GM03348 (cell line): ENCODE results near the gene ADCY6.
"Not testable (repeated sequence)": the region's sequence is repeated elsewhere in the genome, so short reads cannot be mapped to it uniquely, and the experiment has no call there.

Source experiments
- DNase-seq: peaks from one replicate; pipeline ENCODE4 v3.0.0; 2012; ENCODE audit warnings: low spot score

ADCY6 gene

DNA sequence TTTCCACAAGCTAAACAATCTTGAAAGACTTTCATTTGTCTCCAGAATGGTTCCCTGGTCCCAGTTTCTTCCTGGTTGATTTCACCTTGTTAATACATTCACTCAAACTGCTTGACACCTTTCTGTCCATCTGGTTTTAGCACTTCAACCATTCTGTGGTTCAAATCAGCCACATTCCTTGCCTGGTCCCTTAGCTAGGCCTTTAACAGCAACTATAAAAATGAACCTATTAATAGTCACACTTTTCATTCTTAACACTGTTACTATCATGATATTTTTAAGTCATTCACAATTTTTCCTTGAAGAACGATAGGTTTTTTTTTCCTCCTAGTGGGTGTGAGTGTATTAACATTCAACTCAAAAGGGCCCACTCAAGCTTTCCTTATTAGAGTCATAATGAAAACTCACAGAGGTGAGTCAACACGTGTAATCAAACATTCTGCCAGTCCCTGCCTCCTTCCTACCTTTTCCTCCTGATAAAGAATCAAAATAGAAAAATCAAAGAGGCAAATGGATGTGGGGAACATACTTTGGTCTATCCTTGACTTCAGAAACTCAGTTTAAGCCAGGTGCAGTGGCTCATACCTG lies 38.0 kb downstream of the ADCY6 start:
- DNase-seq = no peak

DNA sequence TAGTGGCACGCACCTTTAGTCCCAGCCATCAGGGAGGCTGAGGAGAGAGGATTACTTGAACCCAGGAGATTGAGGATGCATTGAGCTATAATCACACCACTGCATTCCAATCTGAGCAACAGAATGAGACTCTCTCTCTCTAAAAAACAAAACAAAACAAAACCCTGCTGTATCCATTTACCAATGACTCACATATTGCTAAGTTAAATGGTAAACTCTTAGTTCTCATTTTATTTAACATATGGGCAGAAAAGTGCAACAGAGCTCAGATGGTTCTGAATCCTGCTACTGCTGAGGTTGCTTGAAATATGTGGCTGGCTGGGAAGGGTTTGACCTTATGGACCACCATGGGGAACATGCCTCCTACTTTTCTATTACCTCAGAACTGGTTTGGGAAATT lies 38.7 kb downstream of the ADCY6 start:
- no peak for DNase-seq

DNA sequence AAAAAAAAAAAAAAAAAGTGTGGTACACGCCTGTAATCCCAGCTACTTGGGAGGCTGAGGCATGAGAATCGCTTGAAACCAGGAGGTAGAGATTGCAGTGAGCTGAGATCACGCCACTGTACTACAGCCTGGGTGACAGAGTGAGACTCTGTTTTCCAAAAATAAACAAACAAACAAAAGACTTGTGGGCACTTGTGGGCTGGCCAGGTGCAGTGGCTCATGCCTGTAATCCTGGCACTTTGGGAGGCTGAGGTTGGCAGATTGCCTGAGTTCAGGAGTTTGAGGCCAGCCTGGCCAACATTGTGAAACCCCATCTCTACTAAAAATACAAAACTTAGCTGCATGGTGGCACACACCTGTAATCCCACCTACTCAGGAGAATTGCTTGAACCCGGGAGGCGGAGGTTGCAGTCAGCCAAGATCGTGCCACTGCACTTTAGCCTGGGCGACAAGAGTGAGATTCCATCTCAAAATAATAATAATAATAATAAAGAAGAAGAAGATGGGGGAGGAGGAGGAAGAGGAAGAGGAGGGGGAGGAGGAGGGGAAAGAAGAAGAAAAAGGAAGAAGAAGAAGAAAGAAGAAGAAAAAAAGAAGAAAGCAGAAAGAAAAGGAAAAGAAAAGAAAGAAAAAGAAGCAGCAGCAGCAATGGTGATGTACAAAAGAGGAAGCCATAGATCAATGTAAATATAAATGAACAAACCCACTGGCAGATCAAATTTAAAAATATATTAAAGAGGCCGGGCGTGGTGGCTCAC lies 44.5 kb downstream of the ADCY6 start:
- no peak for DNase-seq

DNA sequence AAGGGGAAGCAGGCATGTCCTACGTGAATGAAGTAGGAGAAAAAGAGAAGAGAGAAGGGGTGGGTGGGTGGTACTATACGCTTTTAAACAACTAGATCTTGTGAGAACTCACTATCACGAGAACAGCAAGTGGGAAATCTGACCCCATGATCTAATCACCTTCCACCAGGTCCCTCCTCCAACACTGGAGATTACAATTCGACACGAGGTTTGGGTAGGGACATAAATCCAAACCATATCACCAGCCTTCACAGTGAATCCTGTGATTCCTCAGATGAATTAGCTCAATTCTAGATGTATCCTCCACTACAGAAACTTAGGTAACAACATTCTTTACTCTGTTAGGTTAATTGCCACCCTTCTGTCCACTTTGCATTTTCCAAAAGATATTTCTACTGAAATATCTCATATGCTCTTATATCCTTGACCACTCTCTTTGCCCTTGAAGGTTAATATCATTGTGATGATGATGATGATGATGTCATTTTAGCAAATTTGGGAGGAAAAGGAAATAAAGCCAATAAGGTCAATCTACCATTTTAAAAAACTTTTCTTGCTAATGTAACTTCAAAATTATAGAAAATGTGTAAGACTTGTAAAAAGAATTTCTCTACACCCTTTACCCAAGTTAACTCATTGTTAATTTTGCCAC lies 49.1 kb downstream of the ADCY6 start:
- no peak for DNase-seq

DNA sequence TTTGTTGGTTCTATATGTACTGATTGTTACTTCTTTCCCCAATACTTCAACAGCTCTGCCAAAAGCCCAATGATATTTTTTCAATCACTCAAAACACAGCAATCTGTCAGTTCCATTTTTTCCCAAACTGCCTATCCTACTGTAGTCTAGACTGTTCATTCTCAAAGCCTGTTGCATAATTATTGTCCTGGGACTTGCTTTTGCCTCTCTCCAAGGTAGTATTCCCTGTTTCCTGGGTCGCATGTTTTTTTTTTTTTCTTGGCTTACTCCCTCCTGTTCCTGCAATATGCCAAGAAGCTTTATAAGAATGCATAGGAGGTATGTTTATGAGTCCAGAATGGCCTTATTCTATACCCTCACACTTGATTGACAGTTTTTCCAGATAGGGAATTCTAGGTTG lies 52.4 kb downstream of the ADCY6 start:
- no peak for DNase-seq

DNA sequence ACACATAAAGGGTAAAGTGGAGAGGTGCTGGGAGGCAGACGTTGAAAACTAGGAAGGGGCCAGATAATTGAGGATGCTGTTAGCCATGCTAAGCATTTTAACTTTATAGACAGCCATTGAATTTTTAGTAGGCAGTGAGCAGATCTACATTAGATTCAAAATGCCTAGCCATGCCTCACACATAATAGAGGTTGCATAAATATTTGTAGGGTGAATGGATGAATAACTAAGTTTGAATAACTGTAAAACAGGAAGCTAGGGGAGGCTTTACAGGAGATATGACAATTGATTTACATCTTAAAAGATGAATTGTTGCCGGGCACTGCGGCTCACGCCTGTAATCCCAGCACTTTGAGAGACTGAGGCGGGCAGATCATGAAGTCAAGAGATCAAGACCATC lies 60.1 kb downstream of the ADCY6 start:
- DNase-seq = no peak

DNA sequence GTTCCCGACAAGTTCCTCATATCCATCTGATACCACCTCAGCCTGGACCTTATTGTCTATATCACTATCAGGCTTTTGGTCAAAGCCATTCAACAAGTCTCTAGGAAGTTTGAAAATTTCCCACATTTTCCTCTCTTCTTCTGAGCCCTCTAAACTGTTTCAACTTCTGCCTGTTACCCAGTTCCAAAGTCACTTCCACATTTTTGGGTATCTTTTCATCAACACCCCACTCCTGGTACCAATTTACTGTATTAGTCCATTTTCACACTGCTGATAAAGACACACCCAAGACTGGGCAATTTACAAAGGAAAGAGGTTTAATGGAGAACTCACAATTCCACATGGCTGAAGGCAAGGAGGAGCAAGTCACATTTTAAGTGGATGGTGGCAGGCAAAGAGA lies 68.2 kb downstream of the ADCY6 start:
- not testable (repeated sequence) for DNase-seq

DNA sequence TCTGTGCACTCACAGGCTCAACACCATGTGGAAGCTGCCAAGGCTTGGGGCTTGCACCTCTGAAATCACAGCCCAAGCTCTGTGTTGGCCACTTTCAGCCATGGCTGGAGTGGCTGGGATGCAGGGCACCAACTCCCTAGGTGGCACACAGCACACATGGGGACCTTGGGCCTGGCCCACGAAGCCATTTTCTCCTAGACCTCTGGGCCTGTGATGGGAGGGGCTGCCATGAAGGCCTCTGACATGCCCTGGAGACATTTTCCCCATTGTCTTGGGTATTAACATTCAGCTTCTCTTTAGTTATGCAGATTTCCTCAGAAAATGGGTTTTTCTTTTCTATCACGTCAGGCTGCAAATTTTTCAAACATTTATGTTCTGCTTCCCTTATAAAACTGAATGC lies 68.7 kb downstream of the ADCY6 start:
- not testable (repeated sequence) for DNase-seq

DNA sequence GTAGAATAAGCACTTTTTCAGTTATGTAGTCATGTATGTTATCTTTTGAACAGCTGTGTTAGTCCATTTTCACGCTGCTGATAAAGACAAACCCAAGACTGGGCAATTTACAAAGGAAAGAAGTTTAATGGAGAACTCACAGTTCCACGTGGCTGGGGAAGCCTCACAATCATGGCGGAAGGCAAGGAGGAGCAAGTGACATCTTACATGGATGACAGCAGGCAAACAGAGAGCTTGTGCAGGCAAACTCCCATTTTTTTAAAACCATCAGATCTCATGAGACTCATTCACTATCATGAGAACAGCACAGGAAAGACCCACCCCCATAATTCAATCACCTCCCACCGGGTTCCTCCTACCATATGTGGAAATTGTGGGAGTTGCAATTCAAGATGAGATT lies 69.9 kb downstream of the ADCY6 start:
- DNase-seq = not testable (repeated sequence)

DNA sequence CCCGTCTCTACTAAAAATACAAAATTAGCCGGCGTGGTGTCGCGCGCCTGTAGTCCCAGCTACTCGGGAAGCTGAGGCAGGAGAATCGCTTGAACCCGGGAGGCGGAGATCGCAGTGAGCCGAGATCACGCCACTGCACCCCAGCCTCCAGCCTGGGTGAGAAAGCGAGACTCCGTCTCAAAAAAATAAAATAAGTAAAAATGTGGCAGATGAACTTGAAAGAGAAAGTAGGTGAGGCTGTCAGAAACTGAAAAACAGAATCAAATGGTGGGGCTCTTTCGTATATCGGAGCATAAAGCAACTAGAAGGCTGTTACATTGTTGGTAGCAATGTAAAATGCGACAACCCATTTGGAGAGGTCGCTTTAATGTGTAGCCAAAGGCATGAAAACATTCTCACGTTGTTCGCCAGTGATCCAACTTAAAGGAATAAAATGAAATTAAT lies 71.6 kb downstream of the ADCY6 start:
- no peak for DNase-seq

DNA sequence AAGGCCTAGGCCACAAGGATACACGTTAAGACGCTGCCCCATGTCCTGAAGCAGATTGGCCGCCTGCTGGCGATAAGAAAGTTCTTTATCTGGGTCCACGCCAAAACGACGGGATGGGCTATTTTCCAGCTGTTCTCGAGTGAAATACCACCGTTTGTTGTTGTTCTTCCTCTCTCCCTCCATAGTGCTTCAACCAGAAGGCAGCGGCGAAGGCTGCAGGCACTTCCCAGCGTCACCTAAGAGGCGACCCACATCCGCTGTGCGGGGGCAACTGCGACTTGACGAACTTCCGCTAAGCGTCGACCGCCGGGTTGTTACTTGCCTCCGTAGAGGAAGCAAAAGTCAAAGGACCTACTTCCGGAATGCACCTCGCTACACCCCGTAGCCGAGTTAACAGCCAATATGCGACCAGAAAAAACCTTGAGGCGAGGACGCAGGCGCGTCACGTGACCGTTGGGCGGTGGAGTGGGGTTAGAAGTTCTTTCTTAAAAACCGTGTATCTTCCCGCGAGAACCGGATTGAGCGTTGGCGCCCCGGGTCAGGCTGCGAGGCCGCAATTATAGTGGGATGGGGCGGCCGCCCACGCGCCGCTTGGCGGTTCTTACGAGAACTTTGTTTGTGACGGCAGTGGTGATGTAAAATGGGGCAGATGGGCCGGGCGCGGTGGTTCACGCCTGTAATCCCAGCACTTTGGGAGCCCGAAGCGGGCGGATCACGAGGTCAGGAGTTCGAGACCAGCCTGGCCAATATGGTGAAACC lies 72.2 kb downstream of the ADCY6 start, which contains the start of gene CCNT1:
Gene CCNT1 (minus strand): TSS at position 215 of the 759 bp plus-strand sequence. CDS start 32 bp downstream, at position 183.
- DNase-seq = peak; percentile 98
